HG02870 (cell line): ENCODE results near the gene JPT1.
A peak's percentile ranks its signal among the peaks of the same experiment; 100 is the strongest.
"Not testable (repeated sequence)": the region's sequence is repeated elsewhere in the genome, so short reads cannot be mapped to it uniquely, and the experiment has no call there.

Experiments used
- ATAC-seq: cut with Tn5 transposase; IDR thresholded peaks from one replicate; pipeline ENCODE4 v1.9.1; 2021; ENCODE audit warnings: mild to moderate bottlenecking, moderate library complexity; ENCODE audit not compliant: unreplicated experiment

Gene JPT1, protein sequence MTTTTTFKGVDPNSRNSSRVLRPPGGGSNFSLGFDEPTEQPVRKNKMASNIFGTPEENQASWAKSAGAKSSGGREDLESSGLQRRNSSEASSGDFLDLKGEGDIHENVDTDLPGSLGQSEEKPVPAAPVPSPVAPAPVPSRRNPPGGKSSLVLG

DNA sequence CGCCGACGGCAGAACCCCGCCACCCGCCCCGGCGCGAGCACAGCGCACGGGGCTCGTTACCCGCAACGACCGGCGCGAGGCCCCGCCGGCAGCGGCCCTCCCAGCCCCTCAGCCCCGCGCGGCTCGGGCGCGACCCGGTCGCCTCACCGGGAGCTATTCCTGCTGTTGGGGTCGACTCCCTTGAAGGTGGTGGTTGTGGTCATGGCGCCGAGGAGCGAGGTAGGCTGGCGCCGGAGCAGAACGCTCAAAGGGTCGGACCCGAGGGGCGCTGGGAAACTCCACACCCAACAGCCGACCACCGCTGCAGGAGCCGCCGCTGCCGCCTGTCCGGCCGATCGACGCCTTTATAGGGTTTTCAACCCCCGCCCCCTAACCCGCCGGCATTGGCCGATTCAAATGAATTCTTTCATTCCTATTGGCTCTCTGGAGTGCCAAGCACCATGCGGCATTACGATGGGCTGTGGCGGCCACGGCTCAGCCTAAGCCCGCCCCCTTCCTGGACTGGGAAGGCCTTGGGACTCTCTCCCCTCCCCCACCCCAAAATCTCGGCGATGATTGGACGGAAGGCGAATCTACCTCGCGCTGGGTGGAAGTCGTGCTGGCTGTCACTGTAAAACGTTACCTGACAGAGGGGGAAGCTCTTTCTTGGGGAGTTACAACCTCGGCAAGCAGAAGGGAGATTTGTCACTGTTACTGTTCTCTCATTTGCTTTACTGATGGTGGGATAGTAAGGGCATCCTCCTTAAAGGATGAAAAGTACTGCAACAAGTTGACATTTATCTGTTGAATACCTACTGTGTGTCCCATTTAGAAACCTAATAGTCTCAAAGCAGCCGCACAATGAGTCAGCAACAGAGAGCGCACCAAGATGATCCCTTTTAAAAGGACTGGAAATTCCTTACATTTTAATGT lies at the start of gene JPT1:
JPT1 (minus strand) TSS at position 318 of the 912 bp plus-strand sequence; CDS start at position 203, 115 bp downstream.
- peak; percentile 95 for ATAC-seq

DNA sequence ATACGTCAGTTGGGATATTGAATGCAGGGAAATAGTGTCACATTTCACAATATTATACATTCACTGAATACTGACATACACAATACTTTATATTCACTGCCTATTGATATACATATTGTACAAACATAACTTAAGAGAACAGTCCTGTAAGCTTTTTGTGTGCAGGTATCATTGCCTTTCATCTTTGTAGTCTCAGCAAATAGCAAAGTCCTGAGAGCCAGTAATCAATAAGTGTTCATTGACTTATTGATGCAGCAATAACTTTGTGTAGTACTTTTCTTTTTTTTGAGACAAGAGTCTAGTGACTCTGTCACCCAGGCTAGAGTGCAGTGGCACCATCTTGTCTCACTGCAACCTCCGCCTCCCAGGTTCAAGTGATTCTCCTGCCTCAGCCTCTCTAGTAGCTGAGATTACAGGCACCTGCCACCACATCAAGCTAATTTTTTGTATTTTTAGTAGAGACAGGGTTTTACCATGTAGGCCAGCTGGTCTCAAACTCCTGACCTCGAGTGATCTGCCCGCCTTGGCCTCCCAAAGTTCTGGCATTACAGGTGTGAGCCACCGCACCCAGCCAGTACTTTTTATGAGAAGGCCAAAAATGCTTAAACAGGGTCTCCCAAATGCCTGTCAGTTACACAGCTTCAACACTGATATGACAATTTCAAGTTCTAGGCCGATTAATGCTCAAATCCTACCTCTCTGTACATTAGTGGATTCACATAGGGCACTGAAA lies 45.7 kb upstream of the JPT1 start:
- ATAC-seq = no peak

- ATAC-seq = no peak
Measured at GRCh38 chr17:75194879-75195278, 40.6 kb upstream of the JPT1 start.

DNA sequence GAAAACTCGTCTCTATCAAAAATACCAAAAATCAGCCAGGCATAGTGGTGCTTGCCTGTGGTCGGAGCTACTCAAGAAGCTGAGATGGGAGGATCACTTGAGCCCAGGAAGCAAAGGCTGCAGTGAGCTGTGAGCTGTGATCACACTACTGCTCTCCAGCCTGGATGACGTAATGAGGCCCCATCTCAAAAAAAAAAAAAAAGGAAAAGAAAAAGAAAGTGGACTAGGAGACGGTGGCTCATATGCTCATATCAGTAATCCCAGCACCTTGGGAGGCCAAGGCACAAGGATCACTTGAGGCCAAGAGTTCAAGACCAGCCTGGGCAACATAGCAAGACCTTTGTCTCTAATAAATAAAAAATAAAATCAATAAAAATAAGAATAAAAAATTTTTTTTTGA lies 37.3 kb upstream of the JPT1 start:
- no peak for ATAC-seq

DNA sequence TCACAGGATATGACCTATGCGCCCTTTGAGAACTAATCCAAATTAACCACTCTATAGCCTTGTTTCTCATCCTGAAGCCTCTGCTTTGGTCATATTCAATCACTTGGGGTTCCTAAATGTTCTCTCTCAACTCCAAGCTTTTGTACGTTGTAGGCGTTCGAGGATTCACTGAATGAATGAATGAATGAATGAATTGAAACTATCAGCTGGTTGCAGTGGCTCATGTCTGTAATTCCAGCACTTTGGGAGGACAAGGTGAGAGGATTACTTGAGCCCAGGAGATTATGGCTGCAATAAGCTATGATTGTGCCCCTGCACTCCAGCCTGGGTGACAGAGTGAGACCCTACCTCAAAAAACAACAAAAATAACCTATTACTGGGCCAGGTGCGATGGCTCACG lies 34.3 kb upstream of the JPT1 start:
- ATAC-seq = no peak

DNA sequence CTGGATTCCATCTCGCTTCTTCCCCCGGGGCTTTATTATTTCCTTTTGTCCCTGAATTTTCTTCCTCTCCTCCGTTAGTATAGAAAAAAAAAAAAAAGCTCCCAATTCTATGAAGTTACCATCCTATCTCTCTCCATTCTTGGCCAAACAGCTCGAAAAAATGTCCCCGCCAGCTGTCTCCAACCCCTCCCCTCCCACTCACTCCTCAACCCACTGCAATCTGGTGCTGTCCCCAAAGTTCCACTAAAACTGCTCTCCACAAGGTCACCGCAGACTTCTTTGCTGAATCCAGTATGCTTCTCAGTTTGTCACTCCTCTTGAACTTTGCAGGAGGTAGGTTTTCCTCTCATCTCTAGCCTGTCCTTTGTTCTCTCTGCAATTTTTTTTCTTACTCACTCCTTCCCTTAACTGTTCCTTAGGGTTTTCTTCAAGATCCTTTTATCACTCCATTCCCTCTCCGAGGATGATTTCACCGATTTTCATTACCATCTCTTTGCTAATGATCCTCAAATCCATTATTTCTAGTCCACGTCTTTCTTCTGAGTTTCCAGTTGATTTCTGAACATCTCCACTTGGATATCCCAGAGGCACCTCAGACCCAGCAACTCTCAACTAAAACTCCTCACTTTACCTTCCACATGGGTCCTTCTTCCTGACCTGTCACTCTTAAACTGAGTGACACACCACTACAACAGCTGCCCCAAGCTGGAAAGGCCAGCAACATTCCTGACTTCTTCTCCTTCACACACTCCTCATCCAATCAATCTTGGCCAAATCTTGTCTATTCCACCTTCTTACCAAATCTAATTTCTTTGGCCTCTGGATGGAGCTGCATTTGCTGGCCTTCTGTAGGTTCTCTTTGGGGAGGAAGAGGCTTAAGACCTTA lies 29.9 kb upstream of the JPT1 start:
- ATAC-seq = no peak

DNA sequence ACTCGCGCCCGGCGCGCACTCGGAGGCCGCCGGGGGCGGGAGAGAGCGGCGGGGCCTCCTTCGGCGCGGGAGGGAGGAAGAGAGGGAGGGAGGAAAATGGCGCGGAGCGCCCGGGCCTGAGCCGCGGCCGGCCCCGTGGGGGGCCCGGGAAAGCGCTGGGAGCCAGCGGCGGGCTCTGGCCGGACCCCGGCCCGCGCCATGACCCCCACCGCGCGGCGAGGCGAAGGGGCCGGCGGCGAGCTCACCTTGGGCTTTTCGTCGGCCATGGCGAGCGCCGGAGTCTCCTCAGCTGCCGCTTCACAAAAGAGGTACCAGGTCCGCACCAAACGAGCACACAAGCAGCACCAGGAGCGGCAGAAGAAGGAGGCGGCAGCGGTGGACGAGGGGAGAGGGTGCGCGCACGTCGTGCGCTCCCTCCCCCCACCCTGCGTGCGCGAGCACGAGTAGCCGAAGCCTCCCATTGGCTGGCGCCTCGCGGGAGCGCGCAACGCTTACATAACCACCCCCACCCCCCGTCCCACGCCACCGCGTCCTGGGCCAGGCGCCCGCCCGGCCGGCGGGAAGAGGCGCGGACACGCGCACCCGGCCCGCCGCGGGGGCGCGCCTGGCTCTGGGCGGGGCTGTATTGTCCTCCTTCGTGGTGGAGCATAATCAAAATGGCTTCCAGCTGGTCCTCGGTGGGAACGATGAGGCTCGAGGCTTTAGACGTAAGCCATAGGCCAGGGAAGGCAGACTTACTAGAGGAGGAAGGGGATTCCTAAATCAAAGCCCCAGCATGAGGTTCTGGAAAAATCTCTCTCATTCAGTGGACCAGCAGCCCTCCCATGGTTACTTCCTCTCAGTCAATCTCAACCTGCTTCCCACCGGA lies 28.5 kb upstream of the JPT1 start, which contains the start of gene SUMO2:
SUMO2 (minus strand) TSS at position 391 of the 868 bp plus-strand sequence; CDS start at position 266, 125 bp downstream.
- ATAC-seq = peak; percentile 66

GRCh38 chr17:75182319-75182568 lies 27.9 kb upstream of the JPT1 start:
- no peak for ATAC-seq

DNA sequence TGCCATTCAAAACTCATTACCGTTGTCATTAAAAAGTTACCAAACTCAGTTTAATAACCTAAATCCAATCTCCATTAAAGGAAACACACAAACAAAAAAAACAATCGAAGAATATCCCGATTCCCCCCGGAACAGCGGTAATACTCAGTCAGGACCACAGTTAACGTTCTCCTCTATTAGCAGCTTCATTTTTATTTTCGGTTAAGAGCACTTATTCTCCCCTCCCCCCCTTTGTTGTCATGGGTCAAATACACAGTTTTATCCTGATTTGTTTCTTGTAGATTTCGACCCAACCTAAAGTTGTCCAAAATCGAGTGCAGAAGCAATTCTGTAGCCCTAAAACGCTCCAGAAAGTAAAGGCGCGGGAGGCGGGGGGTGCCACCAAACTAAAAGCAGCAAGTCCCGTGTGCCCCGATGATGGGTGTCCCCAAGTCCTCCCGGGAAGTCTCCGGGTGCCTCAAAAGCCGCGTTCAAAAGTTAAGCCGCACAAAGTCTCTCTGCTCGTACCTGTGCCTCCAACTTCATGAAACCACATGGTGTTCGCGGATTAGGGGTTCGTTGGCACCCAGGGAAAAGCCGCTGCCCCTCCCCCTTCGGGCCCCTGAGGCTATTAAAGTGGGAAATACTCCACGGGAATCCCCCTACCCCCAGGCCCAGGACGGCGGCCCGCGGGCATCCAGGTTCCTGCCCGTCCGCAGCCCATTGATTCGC lies 27.5 kb upstream of the JPT1 start:
- no peak for ATAC-seq

GRCh38 chr17:75181110-75181509 lies 26.8 kb upstream of the JPT1 start:
- no peak for ATAC-seq

DNA sequence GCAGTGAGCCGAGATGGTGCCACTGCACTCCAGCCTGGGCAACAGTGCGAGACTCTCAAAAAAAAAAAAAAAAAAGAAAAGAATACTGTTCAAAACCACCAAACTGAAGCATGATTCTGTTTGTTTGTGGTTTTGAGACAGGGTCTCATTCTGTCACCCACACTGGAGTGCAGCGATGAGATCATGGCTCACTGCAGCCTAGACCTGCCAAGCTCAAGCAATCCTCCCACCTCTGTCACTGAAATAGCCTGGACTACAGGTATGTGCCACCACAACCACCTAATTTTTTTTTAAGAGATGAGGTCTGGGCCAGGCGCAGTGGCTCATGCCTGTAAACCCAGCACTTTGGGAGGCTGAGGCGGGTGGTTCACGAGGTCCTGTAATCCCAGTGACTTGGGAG lies 24.1 kb upstream of the JPT1 start:
- ATAC-seq = no peak

DNA sequence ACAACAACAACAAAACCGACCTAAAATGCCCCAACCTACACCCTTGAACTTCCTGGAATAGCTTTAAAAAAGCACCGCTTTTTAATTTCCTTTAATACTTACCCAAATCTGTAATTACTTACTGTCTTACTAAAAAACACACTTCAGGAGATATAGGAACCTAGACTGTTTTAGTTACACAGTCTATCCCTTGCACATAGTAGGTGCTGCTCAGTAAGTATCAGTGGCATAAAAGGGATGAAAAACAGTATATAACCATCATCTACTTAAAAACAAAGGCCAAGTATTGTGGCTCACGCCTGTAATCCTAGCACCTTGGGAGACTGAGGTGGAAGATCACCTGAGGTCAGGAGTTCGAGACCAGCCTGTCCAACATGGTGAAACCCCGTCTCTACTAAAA lies 22.3 kb upstream of the JPT1 start:
- no peak for ATAC-seq

GRCh38 chr17:75174996-75175395 lies 20.7 kb upstream of the JPT1 start:
- no peak for ATAC-seq

DNA sequence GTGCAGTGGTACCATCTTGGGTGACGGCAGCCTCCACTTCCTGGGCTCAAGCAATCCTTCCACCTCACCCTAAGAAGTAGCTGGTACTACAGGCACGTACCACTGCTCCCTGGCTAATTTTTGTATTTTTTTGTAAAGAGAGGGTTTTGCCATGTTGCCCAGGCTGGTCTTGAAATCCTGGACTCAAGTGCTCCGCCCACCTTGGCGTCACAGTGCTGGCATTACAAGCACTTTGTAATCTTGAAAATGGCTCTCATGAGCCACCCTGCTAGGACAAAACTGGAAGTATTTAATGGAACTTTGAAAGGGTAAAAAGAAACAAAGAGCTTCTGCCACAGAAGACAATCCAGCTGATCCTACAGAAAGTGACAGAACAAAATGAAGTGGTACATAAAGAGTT lies 19.2 kb upstream of the JPT1 start:
- ATAC-seq = no peak

DNA sequence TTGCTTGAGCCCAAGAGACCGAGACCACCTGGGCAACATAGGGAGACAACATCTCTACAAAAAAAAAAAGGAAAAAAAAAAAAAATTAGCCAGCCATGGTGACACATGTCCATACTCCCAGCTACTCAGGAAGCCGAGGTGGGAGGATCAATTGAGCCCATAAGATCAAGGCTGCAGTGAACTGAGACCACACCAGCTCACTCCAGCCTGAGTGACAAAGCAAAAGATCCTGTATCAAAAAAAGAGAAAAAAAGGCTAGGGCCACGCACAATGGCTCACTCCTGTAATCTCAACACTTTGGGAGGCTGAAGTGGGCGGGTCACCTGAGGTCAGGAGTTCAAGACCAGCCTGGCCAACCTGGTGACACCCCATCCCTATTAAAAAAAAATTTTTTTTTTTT lies 14.7 kb upstream of the JPT1 start:
- ATAC-seq = no peak

- not testable (repeated sequence) for ATAC-seq
Measured at GRCh38 chr17:75164606-75165005, 10.3 kb upstream of the JPT1 start.

DNA sequence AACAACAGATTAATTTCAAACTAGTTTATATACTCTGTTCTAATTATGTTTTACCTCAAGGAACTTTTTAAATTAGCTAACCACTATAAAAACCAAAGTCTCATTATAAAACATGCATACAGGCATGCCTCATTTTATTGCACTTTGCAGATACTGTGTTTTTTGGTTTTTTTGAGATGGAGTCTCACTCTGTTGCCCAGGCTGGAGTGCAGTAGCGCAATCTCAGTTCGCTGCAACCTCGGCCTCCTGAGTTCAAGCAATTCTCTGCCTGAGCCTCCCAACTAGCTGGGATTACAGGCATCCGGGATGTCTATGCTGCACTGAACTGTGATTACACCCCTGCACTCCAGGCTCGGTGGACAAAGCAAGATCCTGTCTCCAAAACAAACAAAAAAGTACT lies 8.8 kb upstream of the JPT1 start:
- ATAC-seq = no peak

DNA sequence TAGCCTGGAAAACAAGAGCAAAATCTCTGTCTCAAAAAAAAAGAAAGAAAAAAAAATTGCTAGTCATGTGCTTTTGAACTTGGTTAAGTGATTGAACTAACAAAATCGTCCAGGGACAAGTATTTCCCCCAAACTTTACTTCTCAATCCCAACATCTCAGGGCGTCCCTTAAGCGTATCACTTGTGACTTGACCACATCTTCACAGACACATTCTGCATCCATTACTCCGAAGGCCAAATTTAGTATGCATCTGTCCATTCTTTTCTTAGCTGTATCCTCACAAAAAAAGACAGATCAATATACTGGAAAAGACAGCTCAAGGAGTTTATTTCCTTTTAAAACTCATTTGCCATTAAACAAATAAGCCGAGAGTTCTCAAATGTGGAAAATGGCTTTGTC lies 5.9 kb upstream of the JPT1 start:
- no peak for ATAC-seq
